Liver (tissue), 9 donors: ENCODE results near the gene PRG3. TPM values are rescaled to one million over a fixed set of nuclear protein-coding genes. Genes with fewer than 3 reads are reported as not detected.

ENCODE experiments used
- DNase-seq: peaks from one replicate; pipeline ENCODE4 v3.0.0-alpha.2; 2017; ENCODE audit warnings: low spot score
- H3K27ac ChIP-seq, 2 donors: one replicate each; pipeline ENCODE4 v1.7.0; 2013; ENCODE audit warnings: inconsistent platforms in 2 of 2, low read length in 2 of 2, control low read depth in 1 of 2, low read depth in 1 of 2, mild to moderate bottlenecking in 1 of 2
- H3K27me3 ChIP-seq, 4 donors: one replicate each; pipeline versions ENCODE4 v1.6.1 to v1.7.0; 2013; ENCODE audit warnings: low read length in 3 of 4, inconsistent platforms in 1 of 4, mild to moderate bottlenecking in 1 of 4, moderate library complexity in 1 of 4; ENCODE audit not compliant: control insufficient read depth in 4 of 4, insufficient read depth in 4 of 4
- H3K36me3 ChIP-seq, 4 donors: one replicate each; pipeline versions ENCODE4 v1.6.1 to v1.7.0; 2013; ENCODE audit warnings: low read length in 3 of 4, mild to moderate bottlenecking in 3 of 4, low read depth in 1 of 4, moderate library complexity in 1 of 4; ENCODE audit not compliant: control insufficient read depth in 4 of 4, insufficient read depth in 3 of 4
- H3K4me1 ChIP-seq, 4 donors: one replicate each; pipeline versions ENCODE4 v1.6.1 to v1.7.0; 2013; ENCODE audit warnings: low read length in 3 of 4, mild to moderate bottlenecking in 3 of 4, moderate library complexity in 1 of 4; ENCODE audit not compliant: control insufficient read depth in 4 of 4, insufficient read depth in 4 of 4
- H3K4me3 ChIP-seq, 3 donors: one replicate each; pipeline versions ENCODE4 v1.6.1 to v1.7.0; 2013; ENCODE audit warnings: low read length in 3 of 3, control low read depth in 1 of 3, low read depth in 1 of 3, mild to moderate bottlenecking in 1 of 3
- H3K9ac ChIP-seq, 2 donors: one replicate each; pipeline ENCODE4 v1.7.0; 2013; ENCODE audit warnings: low read length in 2 of 2, mild to moderate bottlenecking in 2 of 2, moderate library complexity in 2 of 2, control low read depth in 1 of 2, low read depth in 1 of 2
- H3K9me3 ChIP-seq, 4 donors: one replicate each; pipeline versions ENCODE4 v1.6.1 to v1.7.0; 2013; ENCODE audit warnings: low read length in 3 of 4; ENCODE audit not compliant: control insufficient read depth in 4 of 4
- EGR1 ChIP-seq, 2 donors: IDR thresholded peaks; 2 replicates each; pipeline ENCODE4 v1.6.1; 2016 to 2018; ENCODE audit warnings: antibody characterized with exemption in 2 of 2, low read depth in 2 of 2
- FOXA1 ChIP-seq: IDR thresholded peaks from 2 replicates; pipeline ENCODE4 v1.6.1; 2016; ENCODE audit warnings: antibody characterized with exemption
- FOXA2 ChIP-seq: IDR thresholded peaks from 2 replicates; pipeline ENCODE4 v1.6.1; 2016; ENCODE audit warnings: antibody characterized with exemption
- GABPA ChIP-seq, 2 donors: IDR thresholded peaks in 1 of 2; conservative IDR thresholded peaks in 1 of 2; 2 replicates each; pipeline ENCODE4 v1.6.1; 2016; ENCODE audit warnings: antibody characterized with exemption in 2 of 2, mild to moderate bottlenecking in 1 of 2, moderate library complexity in 1 of 2
- HNF4A ChIP-seq, 2 donors: conservative IDR thresholded peaks; 2 replicates each; pipeline ENCODE4 v1.6.1; 2016; ENCODE audit warnings: antibody characterized with exemption in 2 of 2, mild to moderate bottlenecking in 2 of 2
- HNF4G ChIP-seq: IDR thresholded peaks from 2 replicates; pipeline ENCODE4 v1.6.1; 2016; ENCODE audit warnings: antibody characterized with exemption
- JUND ChIP-seq, 2 donors: IDR thresholded peaks; 2 replicates each; pipeline ENCODE4 v1.6.1; 2016; ENCODE audit warnings: antibody characterized with exemption in 2 of 2
- NR2F2 ChIP-seq: IDR thresholded peaks from 2 replicates; pipeline ENCODE4 v1.6.1; 2016; ENCODE audit warnings: antibody characterized with exemption
- RAD21 ChIP-seq, 2 donors: IDR thresholded peaks; 2 replicates each; pipeline ENCODE4 v1.6.1; 2016; ENCODE audit warnings: antibody characterized with exemption in 2 of 2, mild to moderate bottlenecking in 2 of 2
- RXRA ChIP-seq, 2 donors: IDR thresholded peaks; 2 replicates each; pipeline ENCODE4 v1.6.1; 2017 to 2018; ENCODE audit warnings: antibody characterized with exemption in 2 of 2, mild to moderate bottlenecking in 1 of 2
- SP1 ChIP-seq: IDR thresholded peaks from 2 replicates; pipeline ENCODE4 v1.6.1; 2018; ENCODE audit warnings: antibody characterized with exemption, mild to moderate bottlenecking
- TAF1 ChIP-seq: conservative IDR thresholded peaks from 2 replicates; pipeline ENCODE4 v1.6.1; 2016; ENCODE audit warnings: antibody characterized with exemption, mild to moderate bottlenecking
- WGBS: extraction: QIAGEN DNeasy Blood & Tissue Kit; methylation state at CpG from one replicate; pipeline ENCODE4 v1.1.7; 2013; 5-methylcytosine and 5-hydroxymethylcytosine counted together
- polyA plus RNA-seq, 2 donors: library from polyadenylated mRNA; stranded (reverse) in 1 of 2; unstranded in 1 of 2; fragments of 200-250 nt in 1 of 2; fragments of >200 nt in 1 of 2; fragmentation: Nextera tagmentation in 1 of 2; extraction: Ambion mirVana in 1 of 2; gene quantifications; one replicate each; pipeline versions ENCODE4 v1.2.1 to v1.2.3, GENCODE V29; 2013 to 2015
- total RNA-seq, 2 donors: library from RNA; depleted of rRNA; stranded (reverse); fragments of >200 nt; gene quantifications; one replicate each; pipeline ENCODE4 v1.2.3, GENCODE V29; 2014
- TF ChIP-seq, protein P1 (sequence below): fragments of 150-350 bp; IDR thresholded peaks from 2 replicates; pipeline ENCODE4 v1.5.1; 2017; ENCODE audit warnings: improper control_type of control experiment, low read depth, low read length; ENCODE audit not compliant: missing input control
- TF ChIP-seq, protein P2 (sequence below): IDR thresholded peaks from 2 replicates; pipeline ENCODE4 v1.6.1; 2016; ENCODE audit warnings: antibody characterized with exemption
- TF ChIP-seq, protein P3 (sequence below): IDR thresholded peaks from 2 replicates; pipeline ENCODE4 v1.6.1; 2016; ENCODE audit warnings: antibody characterized with exemption
- TF ChIP-seq, protein P4 (sequence below): IDR thresholded peaks from 2 replicates; pipeline ENCODE4 v1.6.1; 2016; ENCODE audit warnings: antibody characterized with exemption
- TF ChIP-seq, protein P5 (sequence below): IDR thresholded peaks from 2 replicates; pipeline ENCODE4 v1.6.1; 2016; ENCODE audit warnings: antibody characterized with exemption, mild to moderate bottlenecking
- donor health status: healthy.
- donor health status: healthy.
- donor health status: healthy.
- donor health status: healthy.
- donor health status: healthy.

The PRG3 gene
- total and polyA plus RNA-seq, 4 donors: 0.22 to 4.9 TPM; not detected in 2

DNA sequence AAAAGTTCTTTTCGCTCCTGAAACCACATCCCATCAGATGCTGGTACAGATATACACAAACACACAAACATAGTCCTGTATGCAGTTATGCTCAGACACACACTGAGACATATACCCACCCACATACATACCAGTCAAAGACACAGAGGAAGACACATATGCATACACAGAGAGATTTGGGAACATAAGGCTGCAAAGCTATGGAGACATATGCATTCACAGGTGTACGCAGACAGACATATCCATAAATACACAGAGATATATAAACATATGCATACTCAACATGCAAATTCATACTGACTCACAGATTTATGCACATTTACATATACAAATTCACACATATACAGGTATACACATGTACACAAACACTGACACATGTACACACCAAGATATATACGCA, 6.0 kb downstream of the PRG3 start (continued):
- TF ChIP-seq HNF4A (conservative IDR thresholded peaks at IDR 0.05): no peak
- TF ChIP-seq FOXA2: no peak

DNA sequence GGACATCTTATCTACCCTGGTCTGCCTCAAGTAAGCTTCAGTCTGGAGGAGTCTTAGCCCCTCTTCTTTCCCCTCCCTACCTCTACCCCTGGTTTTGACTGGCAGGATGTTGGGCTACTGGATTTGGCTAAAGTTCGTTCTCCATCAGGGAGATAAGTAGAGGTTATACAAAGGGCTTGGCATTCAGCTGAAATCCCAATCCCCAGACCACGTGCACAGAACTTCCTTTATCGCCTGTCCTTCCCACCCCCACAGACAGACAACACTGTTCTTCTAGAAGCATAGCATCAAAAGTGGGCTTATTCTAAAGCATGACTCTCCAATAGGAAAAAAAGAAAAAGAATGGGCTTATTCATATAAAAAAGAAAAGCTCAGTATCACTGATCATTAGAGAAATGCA, 7.8 kb downstream of the PRG3 start:
- no peak for DNase-seq
- H3K36me3 ChIP-seq: no peaks in the 10 kb centered on the region
- TF ChIP-seq, protein P1, sequence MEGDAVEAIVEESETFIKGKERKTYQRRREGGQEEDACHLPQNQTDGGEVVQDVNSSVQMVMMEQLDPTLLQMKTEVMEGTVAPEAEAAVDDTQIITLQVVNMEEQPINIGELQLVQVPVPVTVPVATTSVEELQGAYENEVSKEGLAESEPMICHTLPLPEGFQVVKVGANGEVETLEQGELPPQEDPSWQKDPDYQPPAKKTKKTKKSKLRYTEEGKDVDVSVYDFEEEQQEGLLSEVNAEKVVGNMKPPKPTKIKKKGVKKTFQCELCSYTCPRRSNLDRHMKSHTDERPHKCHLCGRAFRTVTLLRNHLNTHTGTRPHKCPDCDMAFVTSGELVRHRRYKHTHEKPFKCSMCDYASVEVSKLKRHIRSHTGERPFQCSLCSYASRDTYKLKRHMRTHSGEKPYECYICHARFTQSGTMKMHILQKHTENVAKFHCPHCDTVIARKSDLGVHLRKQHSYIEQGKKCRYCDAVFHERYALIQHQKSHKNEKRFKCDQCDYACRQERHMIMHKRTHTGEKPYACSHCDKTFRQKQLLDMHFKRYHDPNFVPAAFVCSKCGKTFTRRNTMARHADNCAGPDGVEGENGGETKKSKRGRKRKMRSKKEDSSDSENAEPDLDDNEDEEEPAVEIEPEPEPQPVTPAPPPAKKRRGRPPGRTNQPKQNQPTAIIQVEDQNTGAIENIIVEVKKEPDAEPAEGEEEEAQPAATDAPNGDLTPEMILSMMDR: no peak
- TF ChIP-seq NR2F2: no peak
- TF ChIP-seq, protein P2, sequence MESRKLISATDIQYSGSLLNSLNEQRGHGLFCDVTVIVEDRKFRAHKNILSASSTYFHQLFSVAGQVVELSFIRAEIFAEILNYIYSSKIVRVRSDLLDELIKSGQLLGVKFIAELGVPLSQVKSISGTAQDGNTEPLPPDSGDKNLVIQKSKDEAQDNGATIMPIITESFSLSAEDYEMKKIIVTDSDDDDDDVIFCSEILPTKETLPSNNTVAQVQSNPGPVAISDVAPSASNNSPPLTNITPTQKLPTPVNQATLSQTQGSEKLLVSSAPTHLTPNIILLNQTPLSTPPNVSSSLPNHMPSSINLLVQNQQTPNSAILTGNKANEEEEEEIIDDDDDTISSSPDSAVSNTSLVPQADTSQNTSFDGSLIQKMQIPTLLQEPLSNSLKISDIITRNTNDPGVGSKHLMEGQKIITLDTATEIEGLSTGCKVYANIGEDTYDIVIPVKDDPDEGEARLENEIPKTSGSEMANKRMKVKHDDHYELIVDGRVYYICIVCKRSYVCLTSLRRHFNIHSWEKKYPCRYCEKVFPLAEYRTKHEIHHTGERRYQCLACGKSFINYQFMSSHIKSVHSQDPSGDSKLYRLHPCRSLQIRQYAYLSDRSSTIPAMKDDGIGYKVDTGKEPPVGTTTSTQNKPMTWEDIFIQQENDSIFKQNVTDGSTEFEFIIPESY: no peak
- no peak for TF ChIP-seq EGR1 (IDR thresholded peaks at IDR 0.05; ENCODE audit: low read depth in 2 of 2)
- TF ChIP-seq HNF4G: no peak
- TF ChIP-seq GABPA (IDR thresholded peaks at IDR 0.05 in 1 of 2, conservative IDR thresholded peaks at IDR 0.05 in 1 of 2): no peak
- TF ChIP-seq FOXA2: no peak
- TF ChIP-seq, protein P3, sequence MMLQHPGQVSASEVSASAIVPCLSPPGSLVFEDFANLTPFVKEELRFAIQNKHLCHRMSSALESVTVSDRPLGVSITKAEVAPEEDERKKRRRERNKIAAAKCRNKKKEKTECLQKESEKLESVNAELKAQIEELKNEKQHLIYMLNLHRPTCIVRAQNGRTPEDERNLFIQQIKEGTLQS: no peak
- TF ChIP-seq HNF4A (conservative IDR thresholded peaks at IDR 0.05): no peak
- TF ChIP-seq SP1: no peak
- TF ChIP-seq, protein P4, sequence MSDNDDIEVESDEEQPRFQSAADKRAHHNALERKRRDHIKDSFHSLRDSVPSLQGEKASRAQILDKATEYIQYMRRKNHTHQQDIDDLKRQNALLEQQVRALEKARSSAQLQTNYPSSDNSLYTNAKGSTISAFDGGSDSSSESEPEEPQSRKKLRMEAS: no peak
- TF ChIP-seq FOXA1: no peak
- no peak for TF ChIP-seq RXRA (IDR thresholded peaks at IDR 0.05)
- TF ChIP-seq, protein P5, sequence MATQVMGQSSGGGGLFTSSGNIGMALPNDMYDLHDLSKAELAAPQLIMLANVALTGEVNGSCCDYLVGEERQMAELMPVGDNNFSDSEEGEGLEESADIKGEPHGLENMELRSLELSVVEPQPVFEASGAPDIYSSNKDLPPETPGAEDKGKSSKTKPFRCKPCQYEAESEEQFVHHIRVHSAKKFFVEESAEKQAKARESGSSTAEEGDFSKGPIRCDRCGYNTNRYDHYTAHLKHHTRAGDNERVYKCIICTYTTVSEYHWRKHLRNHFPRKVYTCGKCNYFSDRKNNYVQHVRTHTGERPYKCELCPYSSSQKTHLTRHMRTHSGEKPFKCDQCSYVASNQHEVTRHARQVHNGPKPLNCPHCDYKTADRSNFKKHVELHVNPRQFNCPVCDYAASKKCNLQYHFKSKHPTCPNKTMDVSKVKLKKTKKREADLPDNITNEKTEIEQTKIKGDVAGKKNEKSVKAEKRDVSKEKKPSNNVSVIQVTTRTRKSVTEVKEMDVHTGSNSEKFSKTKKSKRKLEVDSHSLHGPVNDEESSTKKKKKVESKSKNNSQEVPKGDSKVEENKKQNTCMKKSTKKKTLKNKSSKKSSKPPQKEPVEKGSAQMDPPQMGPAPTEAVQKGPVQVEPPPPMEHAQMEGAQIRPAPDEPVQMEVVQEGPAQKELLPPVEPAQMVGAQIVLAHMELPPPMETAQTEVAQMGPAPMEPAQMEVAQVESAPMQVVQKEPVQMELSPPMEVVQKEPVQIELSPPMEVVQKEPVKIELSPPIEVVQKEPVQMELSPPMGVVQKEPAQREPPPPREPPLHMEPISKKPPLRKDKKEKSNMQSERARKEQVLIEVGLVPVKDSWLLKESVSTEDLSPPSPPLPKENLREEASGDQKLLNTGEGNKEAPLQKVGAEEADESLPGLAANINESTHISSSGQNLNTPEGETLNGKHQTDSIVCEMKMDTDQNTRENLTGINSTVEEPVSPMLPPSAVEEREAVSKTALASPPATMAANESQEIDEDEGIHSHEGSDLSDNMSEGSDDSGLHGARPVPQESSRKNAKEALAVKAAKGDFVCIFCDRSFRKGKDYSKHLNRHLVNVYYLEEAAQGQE: no peak
- no peak for TF ChIP-seq TAF1
- no peak for TF ChIP-seq JUND (IDR thresholded peaks at IDR 0.05)
- TF ChIP-seq RAD21 (IDR thresholded peaks at IDR 0.05): no peak
- no peak overlapping the region for H3K27ac ChIP-seq
- H3K4me3 ChIP-seq: no peak overlapping the region
- no peaks in the 10 kb centered on the region for H3K27me3 ChIP-seq
- no peaks in the 10 kb centered on the region for H3K9me3 ChIP-seq
- H3K9ac ChIP-seq: no peak overlapping the region
- 52% methylated on average over 3 of the region's 3 CpGs for WGBS
- H3K4me1 ChIP-seq: no peaks in the 10 kb centered on the region
